GM23338 (cell line): ENCODE results near the gene ABCB8. TPM values are rescaled to one million over a fixed set of nuclear protein-coding genes. Genes with fewer than 3 reads are reported as not detected.

Experiments used
- ATAC-seq: fragments of 200-7000 bp; cut with Tn5 transposase; 3 replicates; pipeline ENCODE4 v1.9.1; 2020
- DNase-seq: peaks from one replicate; pipeline ENCODE4 v3.0.0-alpha.2; 2015; ENCODE audit warnings: low spot score
- H2AFZ ChIP-seq: fragments of 200-600 bp; sonication (generic); 2 replicates; pipeline ENCODE4 v1.8.0; 2016; ENCODE audit warnings: antibody characterized with exemption, mild to moderate bottlenecking, moderate library complexity
- H3F3A ChIP-seq: fragments of 200-600 bp; sonication (generic); replicated peaks from 2 replicates; pipeline ENCODE4 v1.8.0; 2017; ENCODE audit warnings: antibody characterized with exemption, mixed run types, low read depth
- H3K27ac ChIP-seq: fragments of 200-600 bp; sonication (generic); 2 replicates; pipeline ENCODE4 v1.6.1; 2016; ENCODE audit warnings: low read depth
- H3K27me3 ChIP-seq: fragments of 200-600 bp; sonication (generic); 2 replicates; pipeline ENCODE4 v1.8.0; 2016; ENCODE audit warnings: mild to moderate bottlenecking, mixed run types, moderate library complexity; ENCODE audit not compliant: insufficient read depth
- H3K36me3 ChIP-seq: fragments of 200-600 bp; sonication (generic); 2 replicates; pipeline ENCODE4 v1.8.0; 2016; ENCODE audit warnings: mild to moderate bottlenecking; ENCODE audit not compliant: insufficient read depth
- H3K4me1 ChIP-seq: fragments of 200-600 bp; sonication (generic); 2 replicates; pipeline ENCODE4 v1.8.0; 2016; ENCODE audit warnings: mild to moderate bottlenecking, moderate library complexity; ENCODE audit not compliant: insufficient read depth
- H3K4me2 ChIP-seq: fragments of 200-600 bp; sonication (generic); 2 replicates; pipeline ENCODE4 v1.7.1; 2017; ENCODE audit warnings: mixed run types
- H3K4me3 ChIP-seq: fragments of 200-600 bp; sonication (generic); 2 replicates; pipeline ENCODE4 v1.6.1; 2016; ENCODE audit warnings: mixed run types
- H3K79me2 ChIP-seq: fragments of 200-600 bp; sonication (generic); replicated peaks from 2 replicates; pipeline ENCODE4 v1.8.0; 2017; ENCODE audit warnings: mild to moderate bottlenecking; ENCODE audit not compliant: insufficient read depth
- H3K9me2 ChIP-seq: fragments of 200-600 bp; sonication (generic); 2 replicates; pipeline ENCODE4 v1.8.0; 2017; ENCODE audit not compliant: insufficient read depth
- H4K20me1 ChIP-seq: fragments of 200-600 bp; sonication (generic); replicated peaks from 2 replicates; pipeline ENCODE4 v1.8.0; 2017; ENCODE audit warnings: mild to moderate bottlenecking; ENCODE audit not compliant: insufficient read depth
- H3K27ac Mint-ChIP-seq: 2 replicates; pipeline ENCODE4 v1.8.0; 2020; ENCODE audit warnings: inconsistent platforms, mild to moderate bottlenecking, moderate library complexity, mixed read lengths
- H3K27me3 Mint-ChIP-seq: 3 replicates; pipeline ENCODE4 v1.8.0; 2022; ENCODE audit warnings: low read depth, mild to moderate bottlenecking, moderate library complexity, mixed read lengths, inconsistent platforms; ENCODE audit not compliant: insufficient read depth, poor library complexity
- H3K36me3 Mint-ChIP-seq: 3 replicates; pipeline ENCODE4 v1.8.0; 2021; ENCODE audit warnings: low read depth, mild to moderate bottlenecking, inconsistent platforms, moderate library complexity, mixed read lengths
- H3K4me1 Mint-ChIP-seq: 3 replicates; pipeline ENCODE4 v1.8.0; 2020; ENCODE audit warnings: mild to moderate bottlenecking, inconsistent platforms, mixed read lengths
- H3K4me3 Mint-ChIP-seq: 3 replicates; pipeline ENCODE4 v1.8.0; 2021; ENCODE audit warnings: moderate library complexity, mild to moderate bottlenecking, inconsistent platforms, mixed read lengths
- H3K9me3 Mint-ChIP-seq: 3 replicates; pipeline ENCODE4 v1.8.0; 2020; ENCODE audit warnings: moderate library complexity, mild to moderate bottlenecking, inconsistent platforms, mixed read lengths
- CREB1 ChIP-seq: fragments of 250-450 bp; sonication (Bioruptor Pico); IDR thresholded peaks from 2 replicates; pipeline ENCODE4 v1.5.0; 2020; ENCODE audit warnings: low read depth, mild to moderate bottlenecking, moderate library complexity
- CTCF ChIP-seq, 2 experiments: fragments of 200-600 bp in 1 of 2; sonication (generic) in 1 of 2; conservative IDR thresholded peaks; 2 replicates each; pipeline versions ENCODE4 v1.5.1 to v1.6.1; 2016 to 2017; ENCODE audit warnings: antibody characterized with exemption in 2 of 2, low read depth in 2 of 2, mild to moderate bottlenecking in 2 of 2, moderate library complexity in 1 of 2
- ETS1 ChIP-seq: IDR thresholded peaks from 2 replicates; pipeline ENCODE4 v1.6.1; 2016; ENCODE audit warnings: antibody characterized with exemption
- EZH2 ChIP-seq: fragments of 200-600 bp; sonication (generic); IDR thresholded peaks from one replicate; pipeline ENCODE4 v1.8.0; 2017; ENCODE audit warnings: antibody characterized with exemption, mild to moderate bottlenecking, low read depth; ENCODE audit not compliant: unreplicated experiment
- EZH2phosphoT487 ChIP-seq: fragments of 200-600 bp; sonication (generic); IDR thresholded peaks from one replicate; pipeline ENCODE4 v1.8.1; 2018; ENCODE audit warnings: antibody characterized with exemption; ENCODE audit not compliant: unreplicated experiment
- POLR2AphosphoS5 ChIP-seq: IDR thresholded peaks from 2 replicates; pipeline ENCODE4 v1.6.1; 2016; ENCODE audit warnings: antibody characterized with exemption, low read depth
- REST ChIP-seq: IDR thresholded peaks from one replicate; pipeline ENCODE4 v1.6.1; 2018; ENCODE audit warnings: antibody characterized with exemption; ENCODE audit not compliant: unreplicated experiment
- ZNF331 ChIP-seq: fragments of 250-450 bp; sonication (Bioruptor Pico); IDR thresholded peaks from 2 replicates; pipeline ENCODE4 v1.5.0; 2020; ENCODE audit warnings: low read depth, mild to moderate bottlenecking, moderate library complexity
- polyA plus RNA-seq: library from polyadenylated mRNA; unstranded; fragments of >200 nt; fragmentation: Nextera tagmentation; extraction: Ambion mirVana; gene quantifications from 2 replicates; pipeline ENCODE4 v1.2.1, GENCODE V29; 2016
- total RNA-seq: library from RNA; depleted of rRNA; stranded (reverse); fragments of >200 nt; shearing (Covaris generic); gene quantifications from 2 replicates; pipeline ENCODE4 v1.2.3, GENCODE V29; 2014
- TF ChIP-seq, protein P1 (sequence below): fragments of 250-450 bp; sonication (Bioruptor Pico); IDR thresholded peaks from 2 replicates; pipeline ENCODE4 v1.5.0; 2020; ENCODE audit warnings: mild to moderate bottlenecking, moderate library complexity

Gene ABCB8
- total and polyA plus RNA-seq, 2 experiments from 2014 or later, result 11.4 to 27.1 TPM

GRCh38 chr7:150992833-150993302 lies 35.4 kb upstream of the ABCB8 start (continued):
- TF ChIP-seq REST, result no peak

DNA sequence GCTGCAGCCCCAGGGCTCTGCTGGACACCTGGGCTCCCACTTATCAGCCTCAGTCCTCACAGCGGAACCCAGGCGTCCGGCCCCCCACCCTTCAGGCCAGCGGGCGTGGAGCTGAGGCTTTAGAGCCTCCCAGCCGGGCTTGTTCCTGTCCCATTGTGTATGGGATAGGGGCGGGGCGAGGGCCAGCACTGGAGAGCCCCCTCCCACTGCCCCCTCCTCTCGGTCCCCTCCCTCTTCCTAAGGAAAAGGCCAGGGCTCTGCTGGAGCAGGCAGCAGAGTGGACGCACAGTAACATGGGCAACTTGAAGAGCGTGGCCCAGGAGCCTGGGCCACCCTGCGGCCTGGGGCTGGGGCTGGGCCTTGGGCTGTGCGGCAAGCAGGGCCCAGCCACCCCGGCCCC lies 34.7 kb upstream of the ABCB8 start:
- no peaks in the 10 kb centered on the region for H3F3A ChIP-seq
- H2AFZ ChIP-seq, result no peak overlapping the region
- no peaks in the 10 kb centered on the region for H3K79me2 ChIP-seq
- H3K4me1 ChIP-seq, result peaks cover 12% of the 10 kb centered on the region
- H4K20me1 ChIP-seq, result no peaks in the 10 kb centered on the region
- H3K4me3 ChIP-seq, result no peak overlapping the region
- H3K4me1 Mint-ChIP-seq, result peaks cover 12% of the 10 kb centered on the region
- H3K27ac ChIP-seq, result no peak overlapping the region
- TF ChIP-seq EZH2phosphoT487 (no peak), ETS1 (no peak), CREB1 (no peak), EZH2 (no peak), ZNF331 (CRISPR knock-in tag) (no peak), POLR2AphosphoS5 (no peak), CTCF (conservative IDR thresholded peaks at IDR 0.05; ENCODE audit: low read depth in 2 of 2) (no peak)
- TF ChIP-seq, protein P1, sequence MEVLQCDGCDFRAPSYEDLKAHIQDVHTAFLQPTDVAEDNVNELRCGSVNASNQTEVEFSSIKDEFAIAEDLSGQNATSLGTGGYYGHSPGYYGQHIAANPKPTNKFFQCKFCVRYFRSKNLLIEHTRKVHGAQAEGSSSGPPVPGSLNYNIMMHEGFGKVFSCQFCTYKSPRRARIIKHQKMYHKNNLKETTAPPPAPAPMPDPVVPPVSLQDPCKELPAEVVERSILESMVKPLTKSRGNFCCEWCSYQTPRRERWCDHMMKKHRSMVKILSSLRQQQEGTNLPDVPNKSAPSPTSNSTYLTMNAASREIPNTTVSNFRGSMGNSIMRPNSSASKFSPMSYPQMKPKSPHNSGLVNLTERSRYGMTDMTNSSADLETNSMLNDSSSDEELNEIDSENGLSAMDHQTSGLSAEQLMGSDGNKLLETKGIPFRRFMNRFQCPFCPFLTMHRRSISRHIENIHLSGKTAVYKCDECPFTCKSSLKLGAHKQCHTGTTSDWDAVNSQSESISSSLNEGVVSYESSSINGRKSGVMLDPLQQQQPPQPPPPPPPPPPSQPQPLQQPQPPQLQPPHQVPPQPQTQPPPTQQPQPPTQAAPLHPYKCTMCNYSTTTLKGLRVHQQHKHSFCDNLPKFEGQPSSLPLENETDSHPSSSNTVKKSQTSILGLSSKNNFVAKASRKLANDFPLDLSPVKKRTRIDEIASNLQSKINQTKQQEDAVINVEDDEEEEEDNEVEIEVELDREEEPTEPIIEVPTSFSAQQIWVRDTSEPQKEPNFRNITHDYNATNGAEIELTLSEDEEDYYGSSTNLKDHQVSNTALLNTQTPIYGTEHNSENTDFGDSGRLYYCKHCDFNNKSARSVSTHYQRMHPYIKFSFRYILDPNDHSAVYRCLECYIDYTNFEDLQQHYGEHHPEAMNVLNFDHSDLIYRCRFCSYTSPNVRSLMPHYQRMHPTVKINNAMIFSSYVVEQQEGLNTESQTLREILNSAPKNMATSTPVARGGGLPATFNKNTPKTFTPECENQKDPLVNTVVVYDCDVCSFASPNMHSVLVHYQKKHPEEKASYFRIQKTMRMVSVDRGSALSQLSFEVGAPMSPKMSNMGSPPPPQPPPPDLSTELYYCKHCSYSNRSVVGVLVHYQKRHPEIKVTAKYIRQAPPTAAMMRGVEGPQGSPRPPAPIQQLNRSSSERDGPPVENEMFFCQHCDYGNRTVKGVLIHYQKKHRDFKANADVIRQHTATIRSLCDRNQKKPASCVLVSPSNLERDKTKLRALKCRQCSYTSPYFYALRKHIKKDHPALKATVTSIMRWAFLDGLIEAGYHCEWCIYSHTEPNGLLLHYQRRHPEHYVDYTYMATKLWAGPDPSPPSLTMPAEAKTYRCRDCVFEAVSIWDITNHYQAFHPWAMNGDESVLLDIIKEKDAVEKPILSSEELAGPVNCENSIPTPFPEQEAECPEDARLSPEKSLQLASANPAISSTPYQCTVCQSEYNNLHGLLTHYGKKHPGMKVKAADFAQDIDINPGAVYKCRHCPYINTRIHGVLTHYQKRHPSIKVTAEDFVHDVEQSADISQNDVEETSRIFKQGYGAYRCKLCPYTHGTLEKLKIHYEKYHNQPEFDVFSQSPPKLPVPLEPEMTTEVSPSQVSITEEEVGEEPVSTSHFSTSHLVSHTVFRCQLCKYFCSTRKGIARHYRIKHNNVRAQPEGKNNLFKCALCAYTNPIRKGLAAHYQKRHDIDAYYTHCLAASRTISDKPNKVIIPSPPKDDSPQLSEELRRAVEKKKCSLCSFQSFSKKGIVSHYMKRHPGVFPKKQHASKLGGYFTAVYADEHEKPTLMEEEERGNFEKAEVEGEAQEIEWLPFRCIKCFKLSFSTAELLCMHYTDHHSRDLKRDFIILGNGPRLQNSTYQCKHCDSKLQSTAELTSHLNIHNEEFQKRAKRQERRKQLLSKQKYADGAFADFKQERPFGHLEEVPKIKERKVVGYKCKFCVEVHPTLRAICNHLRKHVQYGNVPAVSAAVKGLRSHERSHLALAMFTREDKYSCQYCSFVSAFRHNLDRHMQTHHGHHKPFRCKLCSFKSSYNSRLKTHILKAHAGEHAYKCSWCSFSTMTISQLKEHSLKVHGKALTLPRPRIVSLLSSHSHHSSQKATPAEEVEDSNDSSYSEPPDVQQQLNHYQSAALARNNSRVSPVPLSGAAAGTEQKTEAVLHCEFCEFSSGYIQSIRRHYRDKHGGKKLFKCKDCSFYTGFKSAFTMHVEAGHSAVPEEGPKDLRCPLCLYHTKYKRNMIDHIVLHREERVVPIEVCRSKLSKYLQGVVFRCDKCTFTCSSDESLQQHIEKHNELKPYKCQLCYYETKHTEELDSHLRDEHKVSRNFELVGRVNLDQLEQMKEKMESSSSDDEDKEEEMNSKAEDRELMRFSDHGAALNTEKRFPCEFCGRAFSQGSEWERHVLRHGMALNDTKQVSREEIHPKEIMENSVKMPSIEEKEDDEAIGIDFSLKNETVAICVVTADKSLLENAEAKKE (CRISPR knock-in tag), result no peak
- H3K4me2 ChIP-seq, result peak overlapping the region; percentile 36; the same call in 1 of the 2 replicates
- peaks cover 13% of the 10 kb centered on the region for H3K27me3 Mint-ChIP-seq
- DNase-seq (peak; percentile 49), ATAC-seq (peak; percentile 20)
- H3K36me3 ChIP-seq, result no peaks in the 10 kb centered on the region
- no peaks in the 10 kb centered on the region for H3K9me2 ChIP-seq
- no peaks in the 10 kb centered on the region for H3K27me3 ChIP-seq
- H3K27ac Mint-ChIP-seq, result no peak overlapping the region
- H3K36me3 Mint-ChIP-seq, result peaks cover 26% of the 10 kb centered on the region
- H3K4me3 Mint-ChIP-seq, result no peak overlapping the region
- H3K9me3 Mint-ChIP-seq, result peaks cover 26% of the 10 kb centered on the region
